A549 treated with CpdA at 1 μM for 4 hours (cell line): ENCODE data around the gene KRTAP4-6. TPM values are rescaled to one million over a fixed set of nuclear protein-coding genes. Genes with fewer than 3 reads are reported as not detected.

Experiments used
- total RNA-seq: library from RNA; stranded (reverse); fragments of 200-300 nt; extraction: Qiagen RNA extraction; gene quantifications from 5 replicates; pipeline ENCODE4 v1.2.3, GENCODE V29; 2022; ENCODE audit warnings: low read depth

The KRTAP4-6 gene
- total RNA-seq, result not detected in 5 replicates

GRCh38 chr17:41140360-41141131 is at the start of gene KRTAP4-6:
Gene KRTAP4-6 (minus strand): TSS chr17:41140544. CDS start chr17:41140487, 57 bp downstream.

GRCh38 chr17:41189837-41190318 is 49.5 kb upstream of the KRTAP4-6 start, which contains the start of gene KRTAP9-1:
Gene KRTAP9-1 (plus strand): TSS chr17:41189887. CDS start chr17:41189887, 0 bp downstream.

GRCh38 chr17:41184480-41184961 is 44.2 kb upstream of the KRTAP4-6 start, which contains the start of gene KRTAP4-1:
Gene KRTAP4-1 (minus strand): TSS chr17:41184911. CDS start chr17:41184854, 57 bp downstream.

GRCh38 chr17:41177727-41178271 is 37.5 kb upstream of the KRTAP4-6 start, which contains the start of gene KRTAP4-2:
Gene KRTAP4-2 (minus strand): TSS chr17:41178221. CDS start chr17:41178164, 57 bp downstream.

GRCh38 chr17:41168121-41168520 is 27.8 kb upstream of the KRTAP4-6 start, which contains the start of gene KRTAP4-3:
Gene KRTAP4-3 (minus strand): TSS chr17:41168221. CDS start chr17:41168172, 49 bp downstream.

GRCh38 chr17:41160648-41161047 is 20.3 kb upstream of the KRTAP4-6 start, which contains the start of gene KRTAP4-4:
Gene KRTAP4-4 (minus strand): TSS chr17:41160748. CDS start chr17:41160691, 57 bp downstream.

GRCh38 chr17:41149652-41149985 is 9.3 kb upstream of the KRTAP4-6 start, which contains the start of gene KRTAP4-5:
Gene KRTAP4-5 (minus strand): TSS chr17:41149825. CDS start chr17:41149767, 58 bp downstream.

GRCh38 chr17:41123991-41124371 is 16.4 kb downstream of the KRTAP4-6 start, which contains the start of gene KRTAP4-12:
Gene KRTAP4-12 (minus strand): TSS chr17:41124182. CDS start chr17:41124122, 60 bp downstream.

GRCh38 chr17:41117846-41118386 is 22.4 kb downstream of the KRTAP4-6 start, which contains the start of gene KRTAP4-11:
Gene KRTAP4-11 (minus strand): TSS chr17:41118373. CDS start chr17:41118315, 58 bp downstream.

GRCh38 chr17:41105347-41105746 is 35.0 kb downstream of the KRTAP4-6 start, which contains the start of gene KRTAP4-9:
Gene KRTAP4-9 (plus strand): TSS chr17:41105389. CDS start chr17:41105389, 0 bp downstream.

GRCh38 chr17:41101586-41102259 is 38.6 kb downstream of the KRTAP4-6 start, which contains the start of gene KRTAP4-16:
Gene KRTAP4-16 (minus strand): TSS chr17:41102209. CDS start chr17:41102209, 0 bp downstream.

GRCh38 chr17:41098042-41098441 is 42.3 kb downstream of the KRTAP4-6 start, which contains the start of gene KRTAP4-8:
Gene KRTAP4-8 (minus strand): TSS chr17:41098142. CDS start chr17:41098084, 58 bp downstream.

Other genes starting within 250 kb of the KRTAP4-6 start
- 0.08 TPM in 1 of 5 replicates, not detected in the others for gene KRT23, start 202.9 kb downstream of the KRTAP4-6 start, total RNA-seq
- not detected in 5 replicates for gene KRT39, start 173.6 kb downstream of the KRTAP4-6 start, total RNA-seq
- not detected in 5 replicates for gene KRT40, start 156.2 kb downstream of the KRTAP4-6 start, total RNA-seq
- not detected in 5 replicates for gene KRTAP3-3, start 146.4 kb downstream of the KRTAP4-6 start, total RNA-seq
- gene KRTAP3-2, start 140.6 kb downstream of the KRTAP4-6 start, total RNA-seq, result 0.16 to 0.35 TPM (median 0.30 TPM) in 3 of 5 replicates, not detected in the others
- not detected in 5 replicates for gene KRTAP3-1, start 131.4 kb downstream of the KRTAP4-6 start, total RNA-seq
- 0.12 TPM in 1 of 5 replicates, not detected in the others for gene KRTAP1-5, start 113.3 kb downstream of the KRTAP4-6 start, total RNA-seq
- not detected in 5 replicates for gene KRTAP1-4, start 110.3 kb downstream of the KRTAP4-6 start, total RNA-seq
- gene KRTAP1-3, start 105.7 kb downstream of the KRTAP4-6 start, total RNA-seq, result not detected in 5 replicates
- gene KRTAP1-1, start 99.1 kb downstream of the KRTAP4-6 start, total RNA-seq, result not detected in 5 replicates
- gene KRTAP2-1, start 93.2 kb downstream of the KRTAP4-6 start, total RNA-seq, result not detected in 5 replicates
- gene KRTAP2-2, start 85.3 kb downstream of the KRTAP4-6 start, total RNA-seq, result not detected in 5 replicates
- 0.08 TPM in 1 of 5 replicates, not detected in the others for gene KRTAP2-3, start 80.4 kb downstream of the KRTAP4-6 start, total RNA-seq
- not detected in 5 replicates for gene KRTAP2-4, start 74.7 kb downstream of the KRTAP4-6 start, total RNA-seq
- gene KRTAP4-7, start 56.4 kb downstream of the KRTAP4-6 start, total RNA-seq, result not detected in 5 replicates
- 0.05 to 0.12 TPM in 2 of 5 replicates, not detected in the others for gene KRTAP4-8, start 42.4 kb downstream of the KRTAP4-6 start, total RNA-seq
- gene KRTAP4-16, start 38.3 kb downstream of the KRTAP4-6 start, total RNA-seq, result not detected in 5 replicates
- gene KRTAP4-9, start 35.2 kb downstream of the KRTAP4-6 start, total RNA-seq, result not detected in 5 replicates
- not detected in 5 replicates for gene KRTAP4-11, start 22.2 kb downstream of the KRTAP4-6 start, total RNA-seq
- gene KRTAP4-12, start 16.4 kb downstream of the KRTAP4-6 start, total RNA-seq, result not detected in 5 replicates
- gene KRTAP4-5, start 9.3 kb upstream of the KRTAP4-6 start, total RNA-seq, result not detected in 5 replicates
- not detected in 5 replicates for gene KRTAP4-4, start 20.2 kb upstream of the KRTAP4-6 start, total RNA-seq
- not detected in 5 replicates for gene KRTAP4-3, start 27.7 kb upstream of the KRTAP4-6 start, total RNA-seq
- not detected in 5 replicates for gene KRTAP4-2, start 37.7 kb upstream of the KRTAP4-6 start, total RNA-seq
- gene KRTAP4-1, start 44.4 kb upstream of the KRTAP4-6 start, total RNA-seq, result 0.07 to 0.56 TPM (median 0.26 TPM) in 4 of 5 replicates, not detected in the other
- gene KRTAP9-1, start 49.3 kb upstream of the KRTAP4-6 start, total RNA-seq, result not detected in 5 replicates
- gene KRTAP9-2, start 86.1 kb upstream of the KRTAP4-6 start, total RNA-seq, result not detected in 5 replicates
- not detected in 5 replicates for gene KRTAP9-3, start 91.9 kb upstream of the KRTAP4-6 start, total RNA-seq
- gene KRTAP9-8, start 97.5 kb upstream of the KRTAP4-6 start, total RNA-seq, result not detected in 5 replicates
- gene KRTAP9-4, start 109.1 kb upstream of the KRTAP4-6 start, total RNA-seq, result not detected in 5 replicates
- not detected in 5 replicates for gene KRTAP9-9, start 114.8 kb upstream of the KRTAP4-6 start, total RNA-seq
- not detected in 5 replicates for gene KRTAP9-6, start 124.8 kb upstream of the KRTAP4-6 start, total RNA-seq
- gene KRTAP9-7, start 135.2 kb upstream of the KRTAP4-6 start, total RNA-seq, result not detected in 5 replicates
- not detected in 5 replicates for gene KRTAP29-1, start 162.3 kb upstream of the KRTAP4-6 start, total RNA-seq
- gene KRTAP16-1, start 168.8 kb upstream of the KRTAP4-6 start, total RNA-seq, result not detected in 5 replicates
- gene KRTAP17-1, start 175.2 kb upstream of the KRTAP4-6 start, total RNA-seq, result not detected in 5 replicates
- not detected in 5 replicates for gene KRT33A, start 210.3 kb upstream of the KRTAP4-6 start, total RNA-seq
- gene KRT33B, start 229.3 kb upstream of the KRTAP4-6 start, total RNA-seq, result 0.05 to 0.13 TPM (median 0.10 TPM) in 3 of 5 replicates, not detected in the others
- 0.25 to 0.64 TPM (median 0.35 TPM) in 5 replicates for gene KRT34, start 241.8 kb upstream of the KRTAP4-6 start, total RNA-seq